ENCODE measurements around the gene KRT33B.

- TF ChIP-seq, protein P1, sequence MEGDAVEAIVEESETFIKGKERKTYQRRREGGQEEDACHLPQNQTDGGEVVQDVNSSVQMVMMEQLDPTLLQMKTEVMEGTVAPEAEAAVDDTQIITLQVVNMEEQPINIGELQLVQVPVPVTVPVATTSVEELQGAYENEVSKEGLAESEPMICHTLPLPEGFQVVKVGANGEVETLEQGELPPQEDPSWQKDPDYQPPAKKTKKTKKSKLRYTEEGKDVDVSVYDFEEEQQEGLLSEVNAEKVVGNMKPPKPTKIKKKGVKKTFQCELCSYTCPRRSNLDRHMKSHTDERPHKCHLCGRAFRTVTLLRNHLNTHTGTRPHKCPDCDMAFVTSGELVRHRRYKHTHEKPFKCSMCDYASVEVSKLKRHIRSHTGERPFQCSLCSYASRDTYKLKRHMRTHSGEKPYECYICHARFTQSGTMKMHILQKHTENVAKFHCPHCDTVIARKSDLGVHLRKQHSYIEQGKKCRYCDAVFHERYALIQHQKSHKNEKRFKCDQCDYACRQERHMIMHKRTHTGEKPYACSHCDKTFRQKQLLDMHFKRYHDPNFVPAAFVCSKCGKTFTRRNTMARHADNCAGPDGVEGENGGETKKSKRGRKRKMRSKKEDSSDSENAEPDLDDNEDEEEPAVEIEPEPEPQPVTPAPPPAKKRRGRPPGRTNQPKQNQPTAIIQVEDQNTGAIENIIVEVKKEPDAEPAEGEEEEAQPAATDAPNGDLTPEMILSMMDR (IDR thresholded peaks at IDR 0.05; ENCODE audit: poor library complexity), result no peak
- no peak for TF ChIP-seq EZH2 (IDR thresholded peaks at IDR 0.05; ENCODE audit: borderline replicate concordance)
Observed at GRCh38 chr17:41386227-41386626, 16.6 kb upstream of the KRT33B start.

Measured in hepatocyte (in vitro differentiated cells).